Omental fat pad (tissue), 4 donors: ENCODE results near the gene PPP5C. TPM values are rescaled to one million over a fixed set of nuclear protein-coding genes. Genes with fewer than 3 reads are reported as not detected.
"Not testable (repeated sequence)": the region's sequence is repeated elsewhere in the genome, so short reads cannot be mapped to it uniquely, and the experiment has no call there.

ENCODE experiments used
- ATAC-seq: fragments of 150-250 bp; one replicate; pipeline ENCODE4 v1.9.1; 2016; ENCODE audit warnings: mild to moderate bottlenecking, moderate library complexity; ENCODE audit not compliant: low FRiP score
- DNase-seq: peaks from one replicate; pipeline ENCODE4 v3.0.0-alpha.2; 2019; ENCODE audit warnings: low spot score
- small RNA-seq: library from RNA; depleted of rRNA; stranded (forward); fragments of <200 nt; gene quantifications from one replicate; pipeline ENCODE3, GENCODE V24; 2016
- total RNA-seq, 4 donors: library from RNA; depleted of rRNA; stranded (reverse); fragments of >200 nt; gene quantifications; one replicate each; pipeline ENCODE4 v1.1.0, GENCODE V29; 2016
- TF ChIP-seq, protein P1 (sequence below), 3 donors: fragments of 450-650 bp; IDR thresholded peaks; one replicate each; pipeline ENCODE4 v1.5.1; 2016 to 2017; ENCODE audit warnings: antibody characterized with exemption in 3 of 3, mild to moderate bottlenecking in 3 of 3, moderate library complexity in 2 of 3

Gene PPP5C
- total RNA-seq, 4 donors from 2014 or later: 43.2 to 63.8 (median 49.5) TPM

DNA sequence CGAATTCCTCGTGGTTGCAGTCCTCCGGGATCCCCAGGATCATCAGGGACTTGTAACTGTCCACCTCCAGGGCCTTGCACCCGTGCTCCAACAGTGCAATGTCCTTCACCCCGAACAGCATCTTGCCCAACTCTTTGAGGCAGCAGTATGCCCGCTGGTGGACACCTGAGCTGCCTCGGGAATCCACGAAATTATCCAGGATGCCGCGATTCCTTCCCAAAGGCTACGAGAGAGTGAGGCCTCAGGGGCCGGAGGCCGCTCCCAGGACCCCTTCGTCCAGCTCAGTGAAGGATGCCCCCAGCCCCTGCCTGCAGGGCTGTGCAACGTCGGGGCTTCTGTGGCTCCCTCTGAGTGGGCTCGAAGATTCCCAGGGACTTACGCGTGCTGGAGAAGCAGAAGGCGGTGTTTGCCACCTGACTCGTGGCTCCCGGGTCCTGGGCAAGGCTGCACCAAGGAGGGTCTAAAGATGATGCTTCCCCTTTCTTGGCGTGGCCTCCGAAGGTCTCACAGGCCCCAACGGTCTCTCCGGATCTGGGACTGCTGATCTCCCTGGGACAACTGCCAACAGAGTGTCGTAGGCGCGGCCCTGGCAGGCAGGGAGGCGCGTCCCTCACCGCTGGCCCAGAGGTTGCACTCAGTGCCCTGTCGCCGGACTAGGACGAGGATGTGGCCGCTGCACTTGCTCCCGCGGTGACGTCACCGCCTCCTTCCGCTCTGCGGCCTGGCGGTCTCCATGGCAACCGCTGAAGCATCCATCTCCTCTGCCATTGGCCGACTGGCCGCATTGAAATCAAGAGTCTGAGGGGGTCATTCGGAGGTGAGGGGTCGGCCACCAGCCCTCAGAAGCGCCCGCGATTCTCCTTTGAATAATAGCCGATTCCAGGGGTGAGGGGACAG, 81.6 kb downstream of the PPP5C start, which contains the start of gene PNMA8C:
PNMA8C (minus strand) TSS at position 698 of the 897 bp plus-strand sequence; CDS start at position 121, 577 bp downstream.
- DNase-seq: no peak
- TF ChIP-seq, protein P1, sequence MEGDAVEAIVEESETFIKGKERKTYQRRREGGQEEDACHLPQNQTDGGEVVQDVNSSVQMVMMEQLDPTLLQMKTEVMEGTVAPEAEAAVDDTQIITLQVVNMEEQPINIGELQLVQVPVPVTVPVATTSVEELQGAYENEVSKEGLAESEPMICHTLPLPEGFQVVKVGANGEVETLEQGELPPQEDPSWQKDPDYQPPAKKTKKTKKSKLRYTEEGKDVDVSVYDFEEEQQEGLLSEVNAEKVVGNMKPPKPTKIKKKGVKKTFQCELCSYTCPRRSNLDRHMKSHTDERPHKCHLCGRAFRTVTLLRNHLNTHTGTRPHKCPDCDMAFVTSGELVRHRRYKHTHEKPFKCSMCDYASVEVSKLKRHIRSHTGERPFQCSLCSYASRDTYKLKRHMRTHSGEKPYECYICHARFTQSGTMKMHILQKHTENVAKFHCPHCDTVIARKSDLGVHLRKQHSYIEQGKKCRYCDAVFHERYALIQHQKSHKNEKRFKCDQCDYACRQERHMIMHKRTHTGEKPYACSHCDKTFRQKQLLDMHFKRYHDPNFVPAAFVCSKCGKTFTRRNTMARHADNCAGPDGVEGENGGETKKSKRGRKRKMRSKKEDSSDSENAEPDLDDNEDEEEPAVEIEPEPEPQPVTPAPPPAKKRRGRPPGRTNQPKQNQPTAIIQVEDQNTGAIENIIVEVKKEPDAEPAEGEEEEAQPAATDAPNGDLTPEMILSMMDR (IDR thresholded peaks at IDR 0.05): no peak
- no peak for ATAC-seq

DNA sequence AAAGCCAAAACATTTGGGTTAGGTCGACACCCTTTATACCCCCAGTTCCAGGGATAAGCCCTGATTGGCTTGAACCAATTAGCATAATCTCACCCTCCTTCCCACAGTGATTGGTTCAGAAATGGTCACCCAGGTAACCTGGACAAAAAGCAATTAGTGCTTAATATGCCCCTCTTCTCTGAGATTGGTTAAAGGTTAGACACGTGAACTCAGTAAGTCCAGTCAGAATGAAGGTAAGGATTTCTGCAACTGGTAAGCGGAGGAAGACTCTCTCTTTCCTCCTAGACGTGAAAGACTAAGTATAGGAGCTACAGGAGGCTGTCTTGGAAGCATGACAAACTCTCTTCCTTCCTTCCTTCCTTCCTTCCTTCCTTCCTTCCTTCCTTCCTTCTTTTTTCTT, 83.1 kb downstream of the PPP5C start:
- TF ChIP-seq, protein P1 (IDR thresholded peaks at IDR 0.05): no peak
- no peak for ATAC-seq
- no peak for DNase-seq

DNA sequence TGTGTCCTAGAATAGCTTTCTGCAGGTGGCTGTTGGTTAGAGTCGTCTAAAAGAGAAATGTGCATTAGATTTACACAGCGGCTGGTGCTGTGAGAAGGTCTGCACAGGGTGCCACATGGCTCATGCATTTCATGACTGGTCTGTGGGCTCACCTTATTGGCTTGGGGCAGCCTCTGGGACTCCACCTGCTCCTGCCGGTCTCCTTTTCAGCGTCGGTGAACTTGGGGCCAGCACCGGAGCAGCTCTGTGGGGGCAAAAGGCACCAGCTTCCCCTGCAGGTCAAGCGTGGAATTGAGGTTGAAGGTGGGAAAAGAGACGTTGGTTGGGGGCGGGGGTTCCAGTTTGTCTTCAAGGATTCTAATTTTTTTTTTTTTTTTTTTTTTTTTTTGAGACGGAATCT, 84.9 kb downstream of the PPP5C start:
- TF ChIP-seq, protein P1 (IDR thresholded peaks at IDR 0.05): no peak
- DNase-seq (no peak), ATAC-seq (no peak)

DNA sequence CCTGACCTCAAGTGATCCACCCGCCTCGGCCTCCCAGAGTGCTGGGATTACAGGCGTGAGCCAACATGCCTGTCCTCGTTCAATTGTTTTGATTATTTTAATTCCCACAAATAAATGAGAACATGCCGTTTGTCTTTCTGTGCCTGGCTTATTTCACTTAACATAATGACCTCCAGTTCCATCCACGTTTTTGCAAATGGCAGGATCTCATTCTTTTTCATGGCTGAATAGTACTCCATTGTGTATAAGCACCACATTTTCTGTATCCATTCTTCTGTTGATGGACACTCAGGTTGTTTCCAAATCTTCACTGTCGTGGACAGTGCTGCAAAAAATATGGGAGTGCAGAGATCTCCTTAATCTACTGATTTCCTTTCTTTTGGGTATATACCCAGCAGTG, 86.6 kb downstream of the PPP5C start:
- not testable (repeated sequence) for DNase-seq, ATAC-seq

DNA sequence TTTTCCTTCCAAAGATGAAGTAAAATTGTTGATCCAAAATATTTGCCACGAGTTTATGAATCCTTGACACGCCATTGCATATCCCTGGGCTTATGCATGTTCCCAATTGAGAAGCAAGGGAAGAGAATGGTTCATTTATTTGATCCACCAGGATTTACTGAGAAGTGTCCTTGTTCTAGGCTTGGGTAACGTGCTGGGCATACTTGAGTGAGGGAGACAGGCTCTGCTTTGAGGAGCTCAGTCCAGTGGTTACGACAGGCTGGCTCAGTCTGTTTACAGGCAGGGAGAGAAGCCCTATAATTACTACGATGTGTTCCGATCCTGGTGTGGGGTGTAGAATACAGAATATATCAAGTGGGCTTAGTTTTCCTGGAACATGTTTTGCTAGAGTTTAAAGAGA, 88.1 kb downstream of the PPP5C start:
- TF ChIP-seq, protein P1 (IDR thresholded peaks at IDR 0.05): no peak
- ATAC-seq (no peak), DNase-seq (no peak)

DNA sequence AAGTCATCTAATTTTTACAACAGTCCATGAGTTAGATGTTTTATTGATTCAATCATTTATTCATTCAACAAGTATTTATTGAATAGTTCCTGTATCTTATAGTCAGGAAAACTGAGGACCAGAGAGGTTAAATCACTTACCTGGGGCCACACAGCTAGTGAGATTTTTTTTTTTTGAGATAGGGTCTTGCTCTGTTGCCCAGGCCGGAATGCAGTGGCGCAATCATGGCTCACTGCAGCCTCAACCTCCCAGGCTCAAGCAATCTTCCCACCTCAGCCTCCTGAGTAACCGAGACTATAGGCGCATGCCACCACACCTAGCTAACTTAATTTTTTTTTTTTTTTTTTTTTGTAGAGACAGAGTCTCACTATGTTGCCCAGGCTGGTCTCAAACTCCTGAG, 88.8 kb downstream of the PPP5C start:
- DNase-seq, ATAC-seq: not testable (repeated sequence)

Small RNA genes within 50 kb of the gene (small RNA-seq; reads per million reads assigned to genes)
- gene RNU6-924P: not detected

Other genes starting within 250 kb of the PPP5C start
- not detected for gene IGFL3, start 222.4 kb upstream of the PPP5C start, total RNA-seq
- 1 to 10 TPM in 1 of 4 donors, under 1 TPM in 1, not detected in 2; 0.84 to 1.5 TPM for gene IGFL2, start 198.8 kb upstream of the PPP5C start, total RNA-seq
- gene IGFL1, start 117.3 kb upstream of the PPP5C start, total RNA-seq: not detected
- gene HIF3A, start 50.0 kb upstream of the PPP5C start, total RNA-seq: 100 to 1,000 TPM in 1 of 4 donors, 10 to 100 TPM in 3; 10.3 to 201 (median 17.6) TPM
- 1 to 10 TPM; 1.7 to 7.1 (median 5.3) TPM for gene CCDC8, start 66.5 kb downstream of the PPP5C start, total RNA-seq
- not detected for gene PNMA8C, start 81.8 kb downstream of the PPP5C start, total RNA-seq
- 1 to 10 TPM in 2 of 4 donors, under 1 TPM in 2; 0.72 to 3.5 (median 1.0) TPM for gene PNMA8A, start 124.5 kb downstream of the PPP5C start, total RNA-seq
- gene PNMA8B, start 148.8 kb downstream of the PPP5C start, total RNA-seq: 1 to 10 TPM in 3 of 4 donors, under 1 TPM in 1; 0.93 to 3.0 (median 1.7) TPM